CD4-positive, alpha-beta T cell treated with Interleukin-21 for 1 hour (primary cell): ENCODE results near the gene VKORC1.
"Not testable (repeated sequence)": the region's sequence is repeated elsewhere in the genome, so short reads cannot be mapped to it uniquely, and the experiment has no call there.

Experiments
- DNase-seq: peaks from one replicate; pipeline ENCODE4 v3.0.0-alpha.2; 2020

The VKORC1 gene

GRCh38 chr16:31094424-31095120, at the start of gene VKORC1:
Gene VKORC1, minus strand, starts transcription at chr16:31094797. Its CDS starts 68 bp downstream, at chr16:31094729.
- peak; percentile 91 for DNase-seq

GRCh38 chr16:31143694-31144148, 49.1 kb upstream of the VKORC1 start:
- DNase-seq, result no peak

GRCh38 chr16:31143011-31143693, 48.6 kb upstream of the VKORC1 start:
- no peak for DNase-seq

GRCh38 chr16:31142109-31143010, 47.8 kb upstream of the VKORC1 start:
- peak; percentile 99 for DNase-seq

GRCh38 chr16:31141489-31142108, 47.0 kb upstream of the VKORC1 start:
- no peak for DNase-seq

- DNase-seq, result not testable (repeated sequence)
Observed at GRCh38 chr16:31141071-31141469, 46.5 kb upstream of the VKORC1 start.

- DNase-seq, result no peak
Observed at GRCh38 chr16:31138621-31139578, 44.3 kb upstream of the VKORC1 start.

GRCh38 chr16:31136822-31137499, 42.4 kb upstream of the VKORC1 start:
- not testable (repeated sequence) for DNase-seq

- no peak for DNase-seq
Observed at GRCh38 chr16:31136287-31136662, 41.7 kb upstream of the VKORC1 start.

GRCh38 chr16:31135535-31136286, 41.1 kb upstream of the VKORC1 start, which contains the start of gene PRSS8:
Gene PRSS8, minus strand, starts transcription at chr16:31135727. Its CDS starts 229 bp downstream, at chr16:31135498.
- no peak for DNase-seq

GRCh38 chr16:31134625-31135534, 40.3 kb upstream of the VKORC1 start:
- no peak for DNase-seq

- no peak for DNase-seq
Observed at GRCh38 chr16:31134091-31134571, 39.5 kb upstream of the VKORC1 start.

GRCh38 chr16:31133046-31133501, 38.5 kb upstream of the VKORC1 start:
- no peak for DNase-seq

GRCh38 chr16:31132303-31132979, 37.8 kb upstream of the VKORC1 start:
- no peak for DNase-seq

- no peak for DNase-seq
Observed at GRCh38 chr16:31131841-31132271, 37.3 kb upstream of the VKORC1 start.

GRCh38 chr16:31131416-31131815, 36.8 kb upstream of the VKORC1 start:
- DNase-seq, result no peak

- DNase-seq, result no peak
Observed at GRCh38 chr16:31130899-31131298, 36.3 kb upstream of the VKORC1 start.

GRCh38 chr16:31130336-31130891, 35.8 kb upstream of the VKORC1 start:
- no peak for DNase-seq
